ENCODE measurements around the gene KRTAP4-9.
"Not testable (repeated sequence)": the region's sequence is repeated elsewhere in the genome, so short reads cannot be mapped to it uniquely, and the experiment has no call there.

Gene KRTAP4-9

DNA sequence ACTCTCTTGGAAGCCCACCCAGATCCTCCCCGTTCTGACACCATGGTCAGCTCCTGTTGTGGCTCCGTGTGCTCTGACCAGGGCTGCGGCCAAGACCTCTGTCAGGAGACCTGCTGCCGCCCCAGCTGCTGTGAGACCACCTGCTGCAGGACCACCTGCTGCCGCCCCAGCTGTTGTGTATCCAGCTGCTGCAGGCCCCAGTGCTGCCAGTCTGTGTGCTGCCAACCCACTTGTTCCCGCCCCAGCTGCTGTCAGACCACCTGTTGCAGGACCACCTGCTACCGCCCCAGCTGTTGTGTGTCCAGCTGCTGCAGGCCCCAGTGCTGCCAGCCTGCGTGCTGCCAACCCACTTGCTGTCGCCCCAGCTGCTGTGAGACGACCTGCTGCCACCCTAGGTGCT, at the start of gene KRTAP4-9:
Gene KRTAP4-9 (plus strand): TSS at position 43 of the 400 bp plus-strand sequence. CDS start 0 bp downstream, at position 43.
- not testable (repeated sequence) for DNase-seq (ENCODE audit: low spot score)

DNA sequence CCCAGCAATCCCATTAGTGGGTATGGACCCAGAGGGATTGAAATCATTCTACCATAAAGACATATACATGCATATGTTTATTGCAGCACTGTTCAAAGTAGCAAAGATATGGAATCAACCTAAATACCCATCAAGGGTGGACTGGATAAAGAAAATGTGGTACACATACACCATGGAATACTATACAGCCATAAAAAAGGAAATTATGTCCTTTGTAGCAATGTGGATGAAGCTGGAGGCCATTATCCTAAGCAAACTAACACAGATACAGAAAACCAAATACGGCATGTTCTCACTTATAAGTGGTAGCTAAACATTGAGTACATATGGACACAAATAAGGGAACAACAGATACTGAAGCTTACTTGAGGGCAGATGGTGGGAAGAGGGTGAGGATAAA, 47.6 kb upstream of the KRTAP4-9 start:
- DNase-seq (ENCODE audit: low spot score), result no peak

DNA sequence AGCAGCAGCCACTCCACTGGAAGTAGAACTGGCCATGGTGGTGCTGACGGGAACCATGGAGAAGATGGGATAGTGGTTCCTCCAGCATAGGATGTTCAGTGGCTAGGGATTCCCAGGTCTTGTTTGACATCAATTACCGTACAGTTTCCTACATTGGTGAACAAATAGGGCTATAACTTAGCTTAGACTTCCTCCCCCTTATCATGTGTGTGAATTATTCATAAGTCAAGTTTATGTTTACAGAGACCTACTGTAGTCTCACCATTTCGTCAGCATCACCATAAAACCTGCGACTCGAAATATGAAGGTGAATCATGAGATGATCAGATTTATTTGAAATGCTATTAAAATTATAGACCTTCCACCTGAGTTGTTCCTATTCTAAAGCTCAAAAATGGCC, 46.4 kb upstream of the KRTAP4-9 start:
- no peak for DNase-seq (ENCODE audit: low spot score)

DNA sequence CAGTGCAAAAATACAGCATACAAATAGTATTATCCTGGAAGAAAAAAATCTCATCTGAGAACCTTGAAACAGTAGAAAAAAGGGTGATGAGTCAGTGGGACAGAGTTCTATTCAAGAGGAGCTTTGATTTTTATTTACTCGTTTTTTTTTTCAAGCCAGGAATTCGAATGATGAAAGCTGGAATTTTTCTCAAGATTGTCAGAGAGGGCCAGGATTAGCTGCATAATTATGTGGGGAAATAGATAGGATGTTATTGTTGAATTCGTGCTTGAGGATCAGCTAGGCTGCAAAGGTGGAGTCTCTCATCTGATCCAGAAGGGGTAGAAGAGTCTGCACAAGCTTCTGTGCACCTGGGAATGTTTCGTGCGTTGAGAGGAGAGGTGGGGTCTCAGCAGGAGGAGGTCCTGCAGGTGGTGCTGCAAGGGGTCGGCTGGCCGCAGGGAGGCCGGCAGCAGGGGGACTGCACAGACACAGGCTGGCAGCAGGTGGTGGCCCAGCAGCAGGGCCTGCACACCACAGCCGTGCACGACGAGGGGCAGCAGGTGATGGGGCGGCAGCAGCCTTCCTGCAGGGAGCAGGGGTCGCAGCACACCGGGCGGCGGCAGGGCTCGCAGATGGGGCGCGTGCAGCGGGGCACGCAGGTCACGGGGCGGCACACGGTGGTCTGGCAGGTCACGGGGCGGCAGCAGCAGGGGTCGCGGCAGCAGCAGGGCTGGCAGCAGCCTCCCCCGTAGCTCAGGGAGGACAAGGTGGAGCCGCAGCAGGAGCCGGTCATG, 45.7 kb upstream of the KRTAP4-9 start:
- DNase-seq (ENCODE audit: low spot score), result not testable (repeated sequence)

DNA sequence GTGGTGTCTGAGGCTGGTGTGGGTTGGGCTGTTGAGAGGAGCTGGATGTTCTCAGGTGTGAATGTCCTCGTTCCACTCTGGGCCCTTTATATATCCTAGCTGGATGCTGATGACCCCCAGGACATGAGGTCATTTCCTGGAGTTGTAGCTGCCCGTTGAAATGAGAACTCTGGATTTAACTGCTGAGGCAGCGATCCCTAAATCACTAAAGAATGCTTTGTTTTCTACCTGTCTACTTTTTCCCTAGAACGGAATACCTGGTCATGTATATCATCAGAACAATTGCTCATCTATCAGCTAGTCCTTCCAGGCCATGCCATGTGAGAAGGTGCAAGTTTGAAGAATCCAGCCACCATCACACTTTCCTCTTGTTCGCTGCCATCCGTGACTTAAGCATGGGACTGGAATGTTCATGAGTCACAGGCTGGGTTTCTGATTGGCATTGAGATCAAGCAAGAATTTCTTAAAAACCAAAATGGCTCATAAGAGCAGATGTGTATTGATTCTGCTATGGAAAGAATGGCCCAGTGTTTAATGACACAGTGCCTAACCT, 45.1 kb upstream of the KRTAP4-9 start, which contains the start of gene KRTAP2-3:
Gene KRTAP2-3 (minus strand): TSS at position 63 of the 553 bp plus-strand sequence. CDS start 64 bp downstream, outside the sequence.
- DNase-seq (ENCODE audit: low spot score), result no peak

DNA sequence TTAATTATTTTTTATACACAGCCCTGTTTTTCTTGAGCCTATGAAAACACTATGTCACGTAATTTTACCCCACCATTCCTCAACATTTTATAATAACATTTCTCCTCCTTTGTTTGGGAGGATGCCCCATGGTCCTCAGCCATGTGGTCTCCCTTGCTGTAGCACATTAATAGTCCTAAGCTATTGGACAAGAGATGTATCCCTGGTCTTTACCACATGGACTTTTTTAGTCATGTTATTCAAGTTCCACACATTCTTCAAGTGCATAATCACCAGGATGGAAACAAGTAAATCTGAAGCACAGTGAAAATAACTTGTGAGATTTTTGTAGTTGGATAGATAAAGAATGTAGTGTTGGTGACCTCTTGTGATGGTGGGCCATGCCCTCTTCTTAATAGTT, 43.2 kb upstream of the KRTAP4-9 start:
- DNase-seq (ENCODE audit: low spot score), result no peak

DNA sequence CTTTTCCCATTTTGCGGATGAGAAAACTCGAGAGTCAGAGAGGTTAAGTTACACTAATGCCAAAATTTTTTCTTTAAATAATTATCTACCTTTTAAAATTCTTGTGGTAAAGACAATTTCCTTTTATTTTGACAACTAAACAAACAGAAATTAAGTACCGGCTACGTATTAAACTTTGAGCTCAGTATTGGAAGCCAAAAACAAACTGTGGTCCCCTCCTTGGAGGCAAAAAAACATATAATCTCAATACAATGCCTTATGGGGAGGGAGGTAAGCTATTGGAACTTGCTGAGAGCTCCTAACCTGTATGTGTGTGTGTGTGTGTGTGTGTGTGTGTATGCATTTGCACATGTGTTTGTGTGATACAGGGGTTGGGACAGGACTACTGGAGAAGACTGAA, 41.7 kb upstream of the KRTAP4-9 start:
- DNase-seq (ENCODE audit: low spot score), result no peak

DNA sequence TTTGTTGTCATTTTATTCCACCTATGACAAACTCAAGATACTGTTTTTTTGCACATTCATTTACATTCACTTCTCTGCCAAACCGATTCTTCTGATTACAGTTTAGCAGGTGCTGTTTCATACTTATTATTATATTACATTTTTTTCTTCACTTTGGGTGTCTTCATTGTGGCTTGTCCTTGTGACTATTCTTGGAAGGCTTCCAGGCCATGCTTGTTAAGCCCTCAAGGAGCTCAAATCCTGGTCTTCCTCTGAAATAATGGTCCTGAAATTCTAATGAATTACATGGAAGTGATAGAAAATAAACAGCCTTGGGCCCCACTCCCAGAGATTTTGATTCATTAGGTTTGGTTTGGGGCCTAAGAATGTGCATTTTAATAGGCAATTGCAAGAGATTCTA, 40.9 kb upstream of the KRTAP4-9 start:
- no peak for DNase-seq (ENCODE audit: low spot score)

DNA sequence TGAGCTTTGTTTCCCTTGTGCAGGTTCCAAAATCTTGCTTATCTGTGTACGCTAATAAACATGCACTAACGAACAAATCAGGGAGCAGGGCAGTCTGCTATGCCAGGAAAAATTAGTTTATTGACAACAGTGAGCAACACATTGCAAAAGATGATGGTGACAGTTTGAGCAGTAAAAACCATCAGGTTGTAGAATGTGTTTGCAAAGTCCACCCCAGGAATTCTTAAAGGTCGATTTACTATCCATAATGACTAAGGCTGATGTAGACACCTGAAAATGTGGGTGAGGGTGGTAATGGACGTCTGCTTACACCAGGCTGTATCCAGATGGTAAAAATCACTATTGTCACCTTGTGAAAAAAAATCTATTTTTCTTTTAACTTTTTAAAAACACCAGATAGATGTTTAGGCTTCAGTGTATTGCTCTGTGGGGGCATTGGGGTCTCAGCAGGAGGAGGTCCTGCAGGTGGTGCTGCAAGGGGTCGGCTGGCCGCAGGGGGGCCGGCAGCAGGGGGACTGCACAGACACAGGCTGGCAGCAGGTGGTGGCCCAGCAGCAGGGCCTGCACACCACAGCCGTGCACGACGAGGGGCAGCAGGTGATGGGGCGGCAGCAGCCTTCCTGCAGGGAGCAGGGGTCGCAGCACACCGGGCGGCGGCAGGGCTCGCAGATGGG, 40.0 kb upstream of the KRTAP4-9 start:
- DNase-seq (ENCODE audit: low spot score), result not testable (repeated sequence)

DNA sequence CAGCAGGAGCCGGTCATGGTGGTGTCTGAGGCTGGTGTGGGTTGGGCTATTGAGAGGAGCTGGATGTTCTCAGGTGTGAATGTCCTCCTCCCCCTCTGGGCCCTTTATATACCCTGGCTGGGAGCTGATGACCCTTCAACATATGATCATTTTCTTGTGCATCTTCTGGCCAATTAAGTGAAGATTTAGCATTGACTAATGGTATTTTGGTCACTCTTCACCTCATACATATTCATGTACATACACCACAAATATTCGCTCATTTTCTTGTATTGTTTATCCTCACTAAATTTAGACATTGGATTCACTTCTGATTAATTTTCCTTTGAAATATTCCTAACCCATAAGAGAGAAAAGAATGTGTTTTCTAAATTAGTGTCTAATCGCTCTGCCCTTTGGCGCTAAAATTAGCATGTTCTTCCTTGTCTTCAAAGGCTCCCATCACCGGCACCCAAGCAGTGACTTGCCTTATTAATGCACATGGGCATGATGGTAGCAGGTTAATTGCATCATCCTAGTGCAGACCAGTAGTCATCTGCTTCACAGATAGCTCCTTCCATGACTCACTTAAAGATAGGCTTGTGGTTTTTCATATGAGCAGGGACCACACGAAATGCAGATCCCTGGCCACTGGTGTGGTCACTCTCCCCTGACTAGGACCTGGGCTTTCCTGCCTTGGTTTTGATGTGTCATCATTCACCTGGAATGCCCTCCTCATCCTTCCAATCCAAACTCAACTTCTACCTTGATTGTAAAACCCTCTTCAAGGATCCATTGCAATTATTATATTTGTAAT, 39.2 kb upstream of the KRTAP4-9 start, which contains the start of gene KRTAP2-4:
Gene KRTAP2-4 (minus strand): TSS at position 51 of the 796 bp plus-strand sequence. CDS start 34 bp downstream, at position 17.
- no peak for DNase-seq (ENCODE audit: low spot score)

DNA sequence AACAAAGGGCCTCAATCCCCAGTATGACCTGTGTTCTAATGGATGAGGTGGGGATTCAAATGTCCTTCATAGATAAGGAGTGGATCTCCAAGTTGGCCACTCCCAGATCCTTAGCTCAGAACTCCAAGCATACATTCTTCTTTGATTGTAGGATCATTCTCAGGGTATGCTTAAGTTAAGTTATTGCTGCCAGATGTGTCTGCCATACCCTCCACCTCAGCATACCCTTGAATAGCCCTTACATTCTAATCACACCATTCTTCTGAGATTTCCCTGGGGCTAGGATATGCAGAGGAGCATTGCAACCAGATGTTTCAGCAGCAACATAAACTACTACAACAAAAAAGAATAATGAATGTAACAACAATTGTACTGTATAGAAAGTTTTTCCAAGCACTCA, 37.9 kb upstream of the KRTAP4-9 start:
- no peak for DNase-seq (ENCODE audit: low spot score)

DNA sequence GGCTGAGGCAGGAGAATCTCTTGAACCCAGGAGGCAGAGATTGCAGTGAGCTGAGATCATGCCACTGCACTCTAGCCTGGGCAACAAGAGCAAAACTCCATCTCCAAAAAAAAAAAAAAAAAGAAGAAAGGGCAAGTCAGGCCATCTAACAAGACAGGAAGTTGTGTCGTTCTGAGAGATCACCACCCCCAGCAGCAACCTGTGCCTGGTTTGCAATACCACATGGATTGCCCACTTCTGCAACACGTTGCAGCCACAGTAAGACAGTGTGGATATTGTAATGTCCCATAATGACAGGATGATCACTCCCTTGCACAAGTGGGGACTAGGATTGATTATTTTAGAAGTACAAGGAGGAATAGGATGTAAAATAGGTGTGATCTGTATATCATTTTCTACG, 36.2 kb upstream of the KRTAP4-9 start:
- no peak for DNase-seq (ENCODE audit: low spot score)

DNA sequence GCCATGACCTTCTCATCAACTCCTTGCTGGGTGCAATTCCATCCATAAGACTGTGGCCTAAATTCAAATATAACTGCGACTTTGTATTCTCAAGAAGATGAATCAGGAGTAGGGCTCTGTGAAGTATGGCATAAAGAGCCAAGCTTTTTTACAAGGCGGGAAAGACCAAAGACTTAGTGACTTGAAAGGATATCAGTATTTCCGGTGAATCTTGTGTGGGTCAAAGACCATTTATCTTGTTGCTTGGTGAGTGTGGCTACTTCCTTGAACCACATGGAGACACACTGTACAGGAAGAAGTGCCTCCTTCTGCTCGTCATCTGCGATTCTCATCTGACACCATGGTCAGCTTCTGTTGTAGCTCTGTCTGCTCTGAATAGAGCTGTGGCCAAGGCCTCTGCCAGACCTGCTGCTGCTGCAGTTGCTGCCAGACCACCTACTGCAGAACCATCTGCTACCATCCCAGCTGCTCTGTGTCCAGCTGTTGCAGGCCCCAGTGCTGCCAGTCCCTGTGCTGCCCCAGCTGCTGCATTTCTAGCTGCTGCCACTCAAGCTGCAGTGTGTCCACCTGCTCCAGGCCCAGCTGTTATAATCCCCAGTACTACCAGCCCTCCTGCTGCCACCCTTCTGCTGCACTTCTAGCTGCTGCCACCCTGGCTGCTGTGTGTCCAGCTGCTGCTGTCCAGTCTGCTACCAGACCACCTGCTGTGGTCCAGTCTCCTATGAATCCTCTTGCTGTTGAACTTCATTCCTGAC, 33.4 kb upstream of the KRTAP4-9 start:
- DNase-seq (ENCODE audit: low spot score), result no peak

DNA sequence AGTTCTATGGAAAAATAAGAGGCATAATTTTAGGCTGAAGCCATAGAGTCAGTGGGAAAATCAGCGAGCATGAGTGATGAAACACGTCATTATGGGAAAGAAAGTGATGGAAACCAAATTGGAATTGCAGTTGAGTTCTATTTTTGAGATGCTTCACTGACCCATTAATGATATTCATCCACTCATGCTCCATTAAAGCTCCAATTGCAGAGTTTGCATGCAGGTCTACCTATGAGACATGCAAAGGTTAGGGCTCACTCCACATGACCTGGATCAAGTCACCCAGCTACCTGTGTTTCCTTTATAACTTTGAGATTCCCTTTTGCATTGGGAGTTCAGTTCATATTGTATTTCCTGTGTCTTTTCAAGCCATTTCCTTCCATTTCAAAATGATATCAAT, 31.5 kb upstream of the KRTAP4-9 start:
- no peak for DNase-seq (ENCODE audit: low spot score)

DNA sequence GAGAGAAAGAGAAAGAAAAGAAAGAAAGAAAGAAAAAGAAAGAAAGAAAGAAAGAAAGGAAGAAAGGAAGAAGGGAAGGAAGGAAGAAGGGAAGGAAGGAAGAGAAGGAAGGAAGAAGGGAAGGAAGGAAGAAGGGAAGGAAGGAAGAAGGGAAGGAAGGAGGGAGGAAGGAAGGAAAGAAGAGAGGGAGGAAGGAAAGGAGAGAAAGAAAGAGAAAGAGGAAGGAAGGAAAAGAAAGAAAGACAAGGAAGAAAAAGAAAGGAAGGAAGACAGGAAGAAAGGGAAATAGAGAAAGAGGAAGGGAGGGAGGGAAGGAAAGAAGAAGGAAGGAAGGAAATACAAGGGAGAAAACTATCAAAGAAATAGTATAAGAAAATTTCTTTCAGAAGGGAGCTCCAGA, 28.4 kb upstream of the KRTAP4-9 start:
- no peak for DNase-seq (ENCODE audit: low spot score)

DNA sequence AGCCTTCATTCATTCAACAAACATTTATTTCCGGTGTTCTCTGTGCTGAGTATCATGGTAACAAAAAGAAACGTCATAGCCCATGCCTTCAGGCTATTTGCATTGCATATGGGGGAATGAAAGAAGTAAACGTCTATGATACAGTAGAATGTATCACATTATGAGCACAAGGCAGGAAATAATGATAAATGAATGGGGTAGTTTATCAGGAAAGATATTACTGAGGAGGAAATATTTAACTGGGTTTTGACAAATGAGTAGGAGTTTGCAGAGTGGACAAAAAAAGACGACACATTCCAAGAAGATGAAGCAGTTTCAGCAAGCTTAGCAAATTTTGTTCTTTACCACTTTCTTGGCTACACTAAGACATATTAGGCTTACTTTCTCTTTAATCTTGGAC, 22.6 kb upstream of the KRTAP4-9 start:
- DNase-seq (ENCODE audit: low spot score), result no peak

DNA sequence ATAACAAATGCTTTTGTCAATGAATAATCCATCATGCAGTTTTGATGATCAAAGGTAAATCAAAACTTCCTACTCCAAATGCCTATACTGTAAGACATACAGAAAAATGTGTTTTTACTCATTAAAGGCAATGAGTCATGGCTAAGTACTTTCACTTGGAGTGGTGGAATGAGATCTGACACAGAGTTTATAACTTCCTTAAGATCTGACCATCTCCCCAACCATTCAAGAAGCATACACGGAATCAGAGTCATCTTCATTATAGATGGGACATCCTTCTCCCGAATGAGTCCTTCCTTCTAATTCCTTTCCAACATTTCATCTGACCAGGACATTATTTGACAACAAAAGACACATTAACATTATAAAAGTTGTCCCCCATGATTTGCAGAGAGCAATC, 21.8 kb upstream of the KRTAP4-9 start:
- DNase-seq (ENCODE audit: low spot score), result not testable (repeated sequence)

DNA sequence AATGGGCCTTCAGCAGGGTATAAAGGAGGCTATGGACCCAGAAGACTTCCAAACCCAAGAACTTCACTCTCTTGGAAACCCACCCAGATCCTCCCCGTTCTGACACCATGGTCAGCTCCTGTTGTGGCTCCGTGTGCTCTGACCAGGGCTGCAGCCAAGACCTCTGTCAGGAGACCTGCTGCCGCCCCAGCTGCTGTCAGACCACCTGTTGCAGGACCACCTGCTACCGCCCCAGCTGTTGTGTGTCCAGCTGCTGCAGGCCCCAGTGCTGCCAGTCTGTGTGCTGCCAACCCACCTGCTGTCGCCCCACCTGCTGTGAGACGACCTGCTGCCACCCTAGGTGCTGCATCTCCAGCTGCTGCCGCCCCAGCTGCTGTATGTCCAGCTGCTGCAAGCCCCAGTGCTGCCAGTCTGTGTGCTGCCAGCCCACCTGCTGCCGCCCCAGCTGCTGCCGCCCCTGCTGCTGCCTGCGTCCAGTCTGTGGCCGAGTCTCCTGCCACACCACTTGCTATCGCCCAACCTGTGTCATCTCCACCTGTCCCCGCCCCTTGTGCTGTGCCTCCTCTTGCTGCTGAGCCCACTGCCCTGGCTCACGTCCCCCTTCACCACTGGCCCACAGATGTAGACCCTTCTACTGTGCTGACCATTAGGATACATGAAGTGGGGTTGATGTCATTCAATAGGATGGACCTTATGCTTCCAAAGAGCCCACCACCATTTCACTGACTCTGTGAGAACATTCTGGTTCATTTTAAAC, 20.9 kb upstream of the KRTAP4-9 start, which contains the start of gene KRTAP4-7:
Gene KRTAP4-7 (plus strand): TSS at position 51 of the 757 bp plus-strand sequence. CDS start 57 bp downstream, at position 108.
- DNase-seq (ENCODE audit: low spot score), result not testable (repeated sequence)

DNA sequence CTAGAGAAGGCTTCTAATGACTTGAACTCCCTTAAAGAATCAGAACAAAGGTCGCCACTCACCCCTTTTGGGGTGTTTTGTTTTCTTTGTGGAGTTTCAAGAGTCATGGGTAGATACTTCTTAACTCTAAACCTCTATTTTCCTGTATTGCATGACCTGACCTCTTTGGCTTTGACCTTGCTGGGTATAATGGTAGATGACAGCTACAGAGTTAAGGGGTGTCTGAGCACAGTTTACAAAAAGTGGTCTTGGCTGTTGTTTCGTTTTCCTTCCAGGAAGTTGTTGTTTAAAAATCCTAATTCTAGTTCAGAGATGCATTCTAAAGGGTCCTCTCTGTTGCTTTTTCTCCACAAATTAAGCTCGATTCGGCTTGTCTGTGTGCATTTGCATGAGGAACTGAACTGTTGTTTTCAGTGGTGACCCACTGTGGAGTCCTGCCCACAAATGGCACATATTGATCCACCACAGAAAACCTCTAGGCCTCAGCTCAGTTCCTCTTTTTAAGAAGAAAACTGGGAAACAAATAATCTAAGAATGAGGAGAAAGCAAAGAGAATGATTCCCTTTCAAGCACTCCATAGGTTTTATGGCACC, 16.3 kb upstream of the KRTAP4-9 start:
- not testable (repeated sequence) for DNase-seq (ENCODE audit: low spot score)

DNA sequence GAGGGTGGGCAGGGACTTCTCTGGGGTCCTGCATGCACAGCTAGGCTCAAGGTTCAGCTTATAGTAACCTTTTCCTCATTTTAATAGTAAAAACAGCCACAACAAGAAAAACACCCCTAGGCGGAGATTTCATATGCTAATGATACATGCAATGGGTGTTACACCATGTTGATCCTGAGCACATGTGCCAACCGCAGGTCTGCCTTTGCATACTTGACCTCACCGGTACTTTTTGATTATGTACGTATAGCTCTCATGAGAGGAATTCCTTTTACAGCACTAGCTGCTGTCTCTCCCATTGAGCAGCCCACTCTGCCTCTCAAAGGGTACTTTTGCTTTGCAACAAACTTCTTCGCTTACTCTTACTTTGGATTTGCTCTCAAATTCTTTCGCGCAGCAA, 9.1 kb upstream of the KRTAP4-9 start:
- no peak for DNase-seq (ENCODE audit: low spot score)

Data from left forelimb (tissue), 1 donor.